ENCODE data around the gene TRUB1. TPM values are rescaled to one million over a fixed set of nuclear protein-coding genes. Genes with fewer than 3 reads are reported as not detected.
"Not testable (repeated sequence)": the region's sequence is repeated elsewhere in the genome, so short reads cannot be mapped to it uniquely, and the experiment has no call there.

The TRUB1 gene
- polyA plus RNA-seq (ENCODE audit: insufficient read length in 3 of 3) = 10 to 100 TPM; 35.1 to 39.4 (median 38.7) TPM

DNA sequence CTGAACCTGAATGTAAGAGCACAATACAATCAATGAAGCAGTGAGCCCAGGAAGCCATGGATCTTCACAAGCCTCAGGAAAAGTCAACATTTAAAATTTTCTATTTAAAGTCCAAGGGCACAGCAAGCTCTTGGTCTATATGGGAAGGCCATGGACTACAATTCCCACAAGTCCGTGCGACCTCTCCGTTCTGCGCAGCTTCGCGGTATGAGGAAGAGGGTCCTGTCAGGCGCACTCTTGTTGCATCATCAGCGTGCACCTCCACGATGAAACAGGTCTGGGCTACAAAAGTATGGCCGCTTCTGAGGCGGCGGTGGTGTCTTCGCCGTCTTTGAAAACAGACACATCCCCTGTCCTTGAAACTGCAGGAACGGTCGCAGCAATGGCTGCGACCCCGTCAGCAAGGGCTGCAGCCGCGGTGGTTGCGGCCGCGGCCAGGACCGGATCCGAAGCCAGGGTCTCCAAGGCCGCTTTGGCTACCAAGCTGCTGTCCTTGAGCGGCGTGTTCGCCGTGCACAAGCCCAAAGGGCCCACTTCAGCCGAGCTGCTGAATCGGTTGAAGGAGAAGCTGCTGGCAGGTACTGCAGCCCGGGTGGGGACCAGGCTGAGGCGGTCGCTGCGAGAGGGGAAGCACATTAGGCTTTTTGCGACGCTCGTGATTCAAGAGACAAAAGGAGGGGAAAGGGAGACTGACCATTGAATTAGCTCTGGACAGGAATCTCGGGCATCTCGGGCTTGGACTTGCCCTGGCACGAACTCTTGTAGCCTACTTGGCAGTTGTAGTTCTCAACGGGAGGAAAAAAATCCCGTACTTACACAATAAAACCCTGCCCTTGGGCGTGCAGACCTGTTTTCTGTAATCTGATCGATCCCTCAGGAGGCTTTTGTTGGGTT is at the start of gene TRUB1:
TRUB1 (plus strand) TSS at position 234 of the 894 bp plus-strand sequence; CDS start at position 293, 59 bp downstream.
- DNase-seq (ENCODE audit: low read depth in 3 of 3, low spot score in 2 of 3) = peak; percentile 90 to 96 (median 91)

DNA sequence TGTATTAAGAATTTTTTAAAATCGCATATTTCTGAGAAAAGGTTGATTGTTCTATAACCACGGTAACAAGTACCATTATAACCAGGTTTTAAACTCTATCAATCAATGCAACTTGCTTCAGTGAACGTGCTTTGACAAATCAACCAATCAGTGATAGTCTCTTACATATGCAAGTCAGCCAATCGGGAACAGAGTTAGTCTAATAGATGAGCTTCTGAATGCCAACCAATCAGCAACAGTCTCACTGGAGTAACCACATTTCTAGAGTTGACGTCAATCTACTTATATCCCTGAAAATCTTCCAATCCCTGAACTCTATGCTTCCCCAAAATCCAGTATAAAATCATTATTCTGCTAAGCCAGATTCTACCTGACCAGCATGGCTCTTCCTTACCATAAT is 44.7 kb upstream of the TRUB1 start:
- DNase-seq (ENCODE audit: low read depth in 3 of 3, low spot score in 2 of 3) = no peak

DNA sequence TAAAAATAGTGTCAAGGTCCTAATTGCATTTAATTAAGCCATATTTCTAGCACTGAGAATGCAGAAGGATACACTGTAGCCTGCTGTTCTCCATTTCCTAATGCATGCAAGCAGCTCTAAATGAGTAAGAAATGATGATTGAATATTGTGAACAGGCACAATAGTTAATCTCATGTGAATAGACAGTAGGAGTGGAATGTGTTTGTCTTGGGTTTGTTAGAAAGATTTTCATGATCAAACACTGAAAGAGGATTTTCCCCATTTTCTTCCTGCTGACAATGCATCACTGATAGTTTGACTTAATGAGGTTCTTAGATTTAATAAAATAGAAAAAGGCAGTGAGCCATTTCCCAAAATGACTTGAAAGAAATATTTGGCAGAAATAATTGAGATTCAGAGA is 43.1 kb upstream of the TRUB1 start:
- DNase-seq (ENCODE audit: low read depth in 3 of 3, low spot score in 2 of 3) = no peak

DNA sequence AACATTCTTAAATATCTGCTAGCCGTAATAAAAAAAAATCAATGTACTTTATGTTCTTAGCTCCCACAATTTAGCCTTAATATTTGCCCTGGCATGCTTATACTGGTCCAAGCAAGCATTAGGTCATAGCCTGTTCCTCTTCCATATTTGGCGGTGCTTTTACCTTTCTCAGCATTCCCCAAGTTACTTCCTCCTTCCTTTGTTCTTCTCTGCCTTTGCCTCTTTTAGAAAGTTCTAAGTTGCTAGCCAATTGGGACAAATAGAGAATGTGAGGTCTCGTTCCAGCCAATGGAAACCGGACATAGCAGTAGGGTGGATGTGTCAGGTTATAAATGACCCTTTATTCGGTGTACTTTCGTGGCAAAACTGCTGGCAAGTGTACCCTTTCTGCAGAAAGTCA is 41.0 kb upstream of the TRUB1 start:
- not testable (repeated sequence) for DNase-seq (ENCODE audit: low read depth in 3 of 3, low spot score in 2 of 3)

DNA sequence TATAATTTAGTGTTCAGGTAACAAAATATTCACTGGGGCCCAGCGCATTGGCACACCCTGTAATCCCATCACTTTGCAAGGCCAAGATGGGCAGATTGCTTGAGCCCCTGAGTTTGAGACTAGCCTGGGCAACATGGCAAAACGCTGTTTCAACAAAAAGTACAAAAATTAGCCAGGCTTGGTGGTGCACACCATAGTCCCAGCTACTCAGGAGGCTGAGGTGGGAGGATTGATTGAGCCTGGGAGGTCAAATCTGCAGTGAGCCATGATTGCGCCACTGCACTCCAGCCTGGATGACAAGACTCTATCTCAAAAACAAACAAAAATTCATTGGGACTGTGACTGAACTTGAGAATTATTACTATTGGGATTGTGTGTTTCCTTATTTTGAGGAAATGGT is 40.4 kb upstream of the TRUB1 start:
- no peak for DNase-seq (ENCODE audit: low read depth in 3 of 3, low spot score in 2 of 3)

DNA sequence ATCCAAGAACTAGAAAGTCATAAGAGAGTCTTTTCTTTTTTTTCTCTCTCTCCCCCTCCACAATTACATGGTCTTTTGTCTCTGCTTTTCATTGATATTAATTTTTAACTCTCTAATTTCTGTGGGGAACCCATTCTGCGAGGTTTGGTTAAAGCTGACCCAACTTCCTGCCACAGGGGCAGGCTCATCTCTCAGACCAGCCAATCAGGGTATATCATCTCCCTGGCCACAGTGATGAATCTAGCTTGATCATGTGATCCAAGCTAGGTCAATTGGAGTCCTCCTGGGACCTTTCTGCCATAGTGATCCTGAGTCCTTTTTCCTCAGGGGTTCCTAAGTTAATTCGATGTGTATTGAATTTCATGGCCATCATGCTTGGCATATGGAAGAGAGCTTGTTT is 38.0 kb upstream of the TRUB1 start:
- DNase-seq (ENCODE audit: low read depth in 3 of 3, low spot score in 2 of 3) = no peak

DNA sequence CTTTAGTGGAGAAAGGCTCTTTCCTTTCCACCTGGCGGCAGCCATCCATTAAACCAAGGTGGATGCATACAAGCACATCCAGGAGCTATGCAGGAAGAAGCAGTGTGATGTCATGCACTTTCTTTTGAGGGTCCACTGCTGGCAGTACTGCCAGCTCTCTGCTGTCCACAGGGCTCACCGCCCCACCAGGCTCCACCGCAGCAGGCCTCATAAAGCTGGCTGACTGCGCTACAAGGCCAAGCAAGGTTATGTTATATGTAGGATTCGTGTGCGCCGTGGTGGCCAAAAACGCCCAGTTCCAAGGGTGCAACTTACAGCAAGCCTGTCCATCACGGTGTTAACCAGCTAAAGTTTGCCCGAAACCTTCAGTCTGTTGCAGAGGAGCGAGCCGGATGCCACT is 37.3 kb upstream of the TRUB1 start:
- DNase-seq (ENCODE audit: low read depth in 3 of 3, low spot score in 2 of 3) = no peak

DNA sequence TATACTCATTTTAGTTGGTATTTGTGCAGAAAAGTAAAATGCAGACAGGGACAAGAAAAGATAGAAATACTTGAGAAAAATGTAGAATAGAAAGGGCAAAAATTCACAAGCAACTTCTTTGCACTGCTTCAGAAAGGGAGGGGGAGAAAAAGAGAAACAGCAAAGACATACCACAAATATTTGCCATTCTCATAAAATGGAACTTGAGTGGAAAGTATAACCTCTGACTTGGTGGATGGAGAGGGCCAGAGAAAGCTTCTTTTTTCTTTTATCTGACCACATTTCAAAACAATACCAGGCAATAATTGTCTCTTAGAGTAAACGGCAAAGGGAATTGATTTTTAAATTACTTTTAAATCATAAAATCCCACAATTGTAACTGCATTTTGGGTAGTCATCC is 35.8 kb upstream of the TRUB1 start:
- no peak for DNase-seq (ENCODE audit: low read depth in 3 of 3, low spot score in 2 of 3)

DNA sequence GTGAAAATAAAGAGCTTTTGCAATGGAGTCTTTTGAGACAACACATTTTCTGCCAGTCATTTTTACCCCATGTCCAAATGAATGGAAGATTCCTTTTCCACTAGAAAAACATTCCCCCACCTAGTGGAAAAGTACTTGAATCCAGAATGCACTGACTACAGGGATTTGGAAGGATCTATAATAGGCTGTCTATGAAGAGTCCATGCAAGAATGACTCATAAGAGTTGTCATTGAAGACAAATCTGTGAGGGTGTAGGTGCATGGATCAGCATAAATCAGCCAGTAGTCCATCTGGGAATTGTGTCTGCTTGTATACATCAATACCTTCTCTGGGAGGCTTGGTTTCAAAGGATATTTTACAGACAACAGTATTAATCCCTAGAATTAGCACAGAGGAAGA is 32.5 kb upstream of the TRUB1 start:
- no peak for DNase-seq (ENCODE audit: low read depth in 3 of 3, low spot score in 2 of 3)

DNA sequence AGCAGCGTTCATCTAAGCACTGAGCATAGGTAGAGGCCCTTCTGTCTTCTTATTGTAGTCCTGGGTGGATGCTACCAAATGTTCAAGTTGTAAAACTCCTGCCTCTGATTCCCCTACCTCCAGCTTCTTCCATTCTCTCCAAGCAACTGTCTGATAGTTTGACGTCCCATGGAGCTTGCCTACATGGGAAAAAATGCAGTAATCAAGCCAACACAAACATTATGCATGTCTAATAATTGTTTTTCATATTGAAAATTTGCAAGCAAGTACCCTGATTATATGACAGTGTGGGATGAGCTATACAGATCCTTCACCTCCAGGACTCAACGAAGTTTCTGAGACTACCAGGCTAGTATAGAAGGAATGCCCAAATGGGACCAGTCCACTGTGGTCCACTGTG is 31.0 kb upstream of the TRUB1 start:
- DNase-seq (ENCODE audit: low read depth in 3 of 3, low spot score in 2 of 3) = no peak

DNA sequence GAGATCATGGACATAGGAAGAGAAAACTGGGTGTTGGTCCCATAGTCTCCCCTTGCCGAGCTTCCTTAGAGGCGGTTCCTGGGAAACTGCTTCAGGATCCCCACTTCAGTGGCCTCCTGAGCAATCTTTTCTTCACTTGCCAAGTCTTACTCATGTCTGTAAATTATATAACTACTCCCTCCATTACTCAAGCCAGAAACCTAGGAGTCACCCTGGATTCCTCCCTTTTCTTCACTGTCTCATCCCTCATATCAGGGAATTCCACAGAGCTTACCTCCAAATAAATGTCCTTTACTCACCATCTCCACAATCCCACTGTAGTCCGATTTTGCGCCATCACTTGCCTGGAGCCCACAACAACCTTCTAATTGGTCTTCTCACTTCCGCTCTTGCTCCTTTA is 29.1 kb upstream of the TRUB1 start:
- DNase-seq (ENCODE audit: low read depth in 3 of 3, low spot score in 2 of 3) = no peak

DNA sequence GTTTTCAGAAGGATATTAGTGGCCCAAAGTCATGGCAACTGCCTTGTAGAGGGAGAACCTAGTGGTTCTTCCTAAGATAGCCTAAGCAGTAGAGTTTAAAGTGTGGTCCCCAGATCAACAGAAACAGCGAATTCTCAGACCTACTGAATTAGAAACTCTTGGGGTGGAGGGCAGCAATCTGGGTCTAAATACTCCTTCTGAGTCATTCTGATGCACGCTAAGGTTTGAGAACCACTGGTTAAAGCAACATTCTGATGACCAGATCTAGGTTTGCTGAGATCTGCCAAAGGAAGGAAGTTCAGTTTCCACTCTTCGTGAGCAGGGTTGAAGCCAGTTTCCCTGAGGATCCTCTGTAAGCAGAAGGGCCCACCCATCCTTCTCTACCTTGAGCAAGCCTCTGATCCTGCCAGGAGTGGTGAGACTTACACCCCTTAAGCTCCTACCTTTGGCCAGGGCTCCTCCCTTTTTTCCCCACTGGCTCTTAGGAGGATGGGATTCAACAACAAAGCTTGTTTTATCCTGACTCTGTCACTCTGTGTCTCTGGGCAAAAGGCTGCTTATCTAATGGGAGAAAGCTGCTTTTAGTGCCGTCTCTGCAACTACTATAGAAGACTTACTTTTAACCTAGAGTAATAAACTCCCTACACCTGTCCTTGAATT is 26.8 kb upstream of the TRUB1 start:
- no peak for DNase-seq (ENCODE audit: low read depth in 3 of 3, low spot score in 2 of 3)

DNA sequence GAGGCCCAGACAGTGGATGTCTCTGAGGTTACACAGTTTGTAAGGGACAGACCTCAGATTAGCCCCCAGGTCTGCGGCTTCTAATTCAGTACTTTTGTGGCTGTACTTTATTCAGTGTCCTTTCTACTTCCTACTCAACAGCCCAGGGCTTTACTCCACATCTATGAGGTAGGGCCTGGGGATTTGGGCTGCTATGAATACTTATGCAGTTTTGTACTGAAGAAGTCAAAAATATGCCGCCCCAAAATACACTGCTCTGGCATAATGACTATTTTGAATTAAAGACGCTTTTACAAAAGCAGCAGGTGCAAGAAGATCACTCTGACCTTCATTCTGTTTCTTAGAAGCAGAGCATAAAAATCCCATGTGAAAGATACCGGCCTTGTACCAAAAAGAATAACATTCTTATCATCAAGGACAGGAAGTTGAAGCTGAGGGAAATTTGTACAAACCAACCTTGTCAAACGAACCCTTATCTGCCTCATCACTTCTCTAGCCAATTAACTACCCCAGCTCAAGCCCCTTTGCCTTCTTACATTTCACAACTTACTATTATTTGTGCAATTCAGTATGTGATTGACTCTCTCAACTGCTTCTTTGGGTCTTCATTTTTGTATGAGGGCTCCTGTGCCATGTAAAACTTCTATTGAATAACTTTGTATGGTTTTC is 26.1 kb upstream of the TRUB1 start:
- no peak for DNase-seq (ENCODE audit: low read depth in 3 of 3, low spot score in 2 of 3)

DNA sequence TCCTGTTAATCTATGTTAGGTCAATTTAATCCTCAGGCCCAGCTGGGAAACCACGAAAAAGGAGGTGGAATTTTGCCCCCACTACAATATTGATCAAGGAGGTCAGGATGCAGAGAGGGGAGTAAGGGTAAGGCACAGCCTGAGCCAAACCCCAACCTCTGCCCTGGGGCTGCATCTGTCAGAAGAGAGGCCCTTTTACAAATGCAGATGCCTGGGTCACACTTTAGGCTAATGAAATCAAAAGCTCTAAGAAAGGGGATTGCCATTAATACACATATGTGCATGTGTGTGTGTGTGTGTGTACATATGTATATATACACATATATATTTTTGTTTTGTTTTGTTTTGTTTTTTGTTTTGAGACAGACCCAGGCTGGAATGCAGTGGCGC is 25.5 kb upstream of the TRUB1 start:
- DNase-seq (ENCODE audit: low read depth in 3 of 3, low spot score in 2 of 3) = no peak

DNA sequence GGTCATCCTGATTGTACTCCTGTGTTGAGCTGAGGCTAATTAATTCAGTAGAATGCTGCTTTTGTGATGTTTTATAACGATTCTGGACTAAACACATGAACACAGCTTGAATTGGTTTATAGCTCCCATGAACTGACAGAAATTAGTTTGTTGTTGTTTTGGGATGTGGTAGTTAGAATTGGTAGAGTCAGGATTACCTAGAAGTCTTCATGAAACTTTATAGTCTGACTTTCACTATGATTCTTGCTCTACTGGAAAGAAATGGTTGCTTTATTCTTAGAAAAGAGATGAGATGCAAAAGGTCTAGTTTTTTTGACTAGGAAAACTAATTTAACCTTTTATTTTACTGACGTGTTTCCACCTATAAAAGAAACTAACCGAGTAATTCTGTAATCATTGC is 23.4 kb upstream of the TRUB1 start:
- no peak for DNase-seq (ENCODE audit: low read depth in 3 of 3, low spot score in 2 of 3)

DNA sequence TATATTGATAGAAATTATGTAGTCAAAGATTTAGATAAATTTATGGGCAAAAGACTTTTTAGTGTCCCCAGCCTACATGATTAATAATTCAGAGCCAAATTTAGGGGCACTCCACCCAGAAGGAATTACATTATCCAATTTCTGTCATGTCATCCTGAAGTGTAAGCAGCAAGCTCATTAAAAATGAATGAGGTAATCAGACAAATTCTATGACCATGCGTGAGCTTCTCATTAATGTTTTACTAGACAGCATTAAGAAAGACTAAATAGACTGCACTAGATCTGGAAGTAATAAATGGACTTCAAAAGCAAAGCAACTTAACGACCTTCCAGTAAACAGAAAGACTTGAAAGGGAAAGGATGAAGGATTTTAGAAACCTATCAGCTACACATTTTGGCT is 22.7 kb upstream of the TRUB1 start:
- DNase-seq (ENCODE audit: low read depth in 3 of 3, low spot score in 2 of 3) = no peak

DNA sequence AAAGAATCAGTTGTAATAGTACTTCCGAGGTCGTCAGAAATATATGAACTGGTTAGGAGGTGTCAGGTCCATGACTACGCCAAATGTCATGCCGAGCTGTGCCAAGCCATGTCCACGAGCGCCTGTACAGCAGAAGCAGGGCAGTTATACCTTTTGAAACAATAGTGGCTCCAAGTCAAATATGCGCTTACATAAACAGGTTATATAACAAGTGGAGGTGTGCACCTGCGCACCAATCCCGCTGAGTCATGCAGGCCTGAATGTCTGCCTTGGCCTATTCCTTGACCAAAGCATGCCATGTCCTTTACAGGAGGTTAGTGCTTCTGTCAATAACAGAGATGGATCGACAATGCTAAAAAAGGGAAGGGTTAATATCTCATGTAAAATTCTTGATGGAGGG is 21.3 kb upstream of the TRUB1 start:
- DNase-seq (ENCODE audit: low read depth in 3 of 3, low spot score in 2 of 3) = no peak

DNA sequence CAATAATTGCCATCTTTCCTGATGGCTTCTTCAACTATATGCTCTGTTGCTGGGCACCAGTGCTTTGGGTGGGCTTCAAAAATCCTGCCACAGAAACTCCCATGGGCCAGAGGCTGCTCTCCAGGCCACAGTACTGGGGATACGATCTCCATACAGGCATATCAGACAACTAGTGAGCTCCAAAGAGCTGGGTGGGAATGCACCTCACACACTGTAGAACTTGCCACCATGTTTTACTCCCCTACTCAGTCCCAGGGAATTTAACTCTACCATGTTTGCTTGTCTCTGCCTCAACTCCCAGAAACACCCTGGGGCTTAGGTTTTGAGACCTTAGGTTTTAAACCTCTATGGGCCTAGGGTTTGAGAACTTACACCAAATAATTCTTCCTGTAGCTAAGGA is 20.5 kb upstream of the TRUB1 start:
- no peak for DNase-seq (ENCODE audit: low read depth in 3 of 3, low spot score in 2 of 3)

DNA sequence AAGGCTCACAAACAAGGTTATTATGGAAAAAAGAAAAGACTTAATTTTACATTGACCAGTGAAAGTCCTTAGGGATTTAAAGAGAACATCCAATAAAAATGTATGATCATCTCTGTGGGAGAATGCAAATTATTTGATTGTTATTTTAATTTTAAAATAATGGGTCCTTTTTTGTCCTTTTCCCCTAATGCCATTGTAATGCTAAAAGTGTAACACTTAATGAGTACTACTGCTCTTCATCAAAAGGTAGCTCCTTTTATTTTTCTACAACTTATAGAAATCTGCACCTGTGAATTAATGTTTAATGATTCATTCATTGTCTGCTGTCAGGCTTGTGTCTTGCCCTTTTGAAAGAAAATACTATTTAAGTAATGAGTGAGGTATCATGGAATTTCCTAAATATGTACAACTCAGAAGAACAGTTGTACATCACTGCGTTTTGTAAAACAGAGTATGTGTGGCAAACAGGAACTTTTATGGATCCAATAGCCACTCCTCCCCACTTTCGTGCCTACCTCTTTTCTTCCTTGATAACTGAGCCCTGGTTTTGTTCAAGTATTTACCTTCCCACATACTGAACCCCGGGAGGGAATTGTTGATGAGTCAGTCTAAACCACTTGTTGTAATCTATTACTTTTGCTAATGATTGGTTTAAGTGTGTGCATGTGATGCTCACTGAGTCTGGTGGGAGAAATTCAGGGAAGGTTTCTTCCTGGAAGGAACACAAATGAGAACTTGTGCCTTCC is 19.9 kb upstream of the TRUB1 start:
- no peak for DNase-seq (ENCODE audit: low read depth in 3 of 3, low spot score in 2 of 3)

DNA sequence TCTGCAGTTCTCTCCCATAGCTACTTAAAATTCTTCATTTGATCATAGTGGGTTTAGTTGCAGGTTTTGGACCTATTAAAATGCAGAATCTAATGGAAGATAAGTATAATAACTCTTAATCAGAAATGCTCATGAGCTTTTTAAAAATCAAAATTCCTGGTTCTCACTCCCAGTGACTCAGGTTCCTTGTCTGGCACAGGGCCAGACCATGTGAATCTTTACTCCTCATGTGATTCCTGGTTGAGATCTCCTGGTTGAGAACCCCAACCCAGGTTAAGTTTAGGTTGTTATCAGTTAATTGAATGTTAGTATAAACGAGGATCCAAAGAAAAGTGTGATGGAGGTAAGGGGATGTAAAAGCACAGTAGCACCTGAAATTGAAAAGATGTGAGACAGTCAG is 17.5 kb upstream of the TRUB1 start:
- no peak for DNase-seq (ENCODE audit: low read depth in 3 of 3, low spot score in 2 of 3)

DNA sequence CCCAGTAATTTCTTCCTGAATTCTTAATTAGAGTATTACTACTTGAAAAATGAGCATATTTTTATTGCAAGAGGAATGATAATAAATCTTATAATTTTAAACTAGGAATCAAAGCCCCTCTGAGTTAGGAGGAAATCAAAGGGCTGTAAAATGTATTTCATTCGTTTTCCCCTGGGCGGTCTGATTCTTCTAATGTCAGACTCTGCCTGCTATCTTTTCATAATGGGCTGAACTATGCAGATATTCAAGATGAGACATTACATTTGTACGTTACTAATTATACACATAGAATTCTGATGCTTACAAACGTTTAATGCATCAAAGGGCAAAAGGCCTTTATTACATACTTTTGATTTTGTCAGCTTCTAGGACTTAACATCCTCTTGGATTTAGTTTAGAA is 16.0 kb upstream of the TRUB1 start:
- DNase-seq (ENCODE audit: low read depth in 3 of 3, low spot score in 2 of 3) = no peak
